Natural killer cell (primary cell): ENCODE measurements around the gene ATP6V0E1. TPM values are rescaled to one million over a fixed set of nuclear protein-coding genes. Genes with fewer than 3 reads are reported as not detected.
A peak's percentile ranks its signal among the peaks of the same experiment; 100 is the strongest.

Source experiments
- ATAC-seq, 3 donors: fragments of 150-1000 bp in 2 of 3; fragments of 200-7000 bp in 1 of 3; cut with Tn5 transposase; 1 replicate in 1 of 3; 2 replicates in 2 of 3; pipeline ENCODE4 v1.10.0; 2021; ENCODE audit warnings: mild to moderate bottlenecking in 2 of 3, moderate library complexity in 2 of 3
- DNase-seq, 2 donors: peaks; one replicate each; pipeline versions ENCODE4 v3.0.0 to v3.0.0-alpha.2; 2013 to 2021; ENCODE audit warnings: mixed read lengths in 1 of 2
- H3K27ac ChIP-seq: one replicate; pipeline ENCODE4 v1.5.1; 2013; ENCODE audit warnings: mild to moderate bottlenecking, low read length
- H3K27me3 ChIP-seq: one replicate; pipeline ENCODE4 v1.6.1; 2013; ENCODE audit warnings: low read length; ENCODE audit not compliant: control insufficient read depth, insufficient read depth
- H3K36me3 ChIP-seq: one replicate; pipeline ENCODE4 v1.6.1; 2013; ENCODE audit warnings: low read length; ENCODE audit not compliant: control insufficient read depth, insufficient read depth
- H3K4me1 ChIP-seq: one replicate; pipeline ENCODE4 v1.6.1; 2013; ENCODE audit warnings: low read length; ENCODE audit not compliant: control insufficient read depth, insufficient read depth
- H3K4me3 ChIP-seq: one replicate; pipeline ENCODE4 v1.5.1; 2013; ENCODE audit warnings: low read length
- H3K9me3 ChIP-seq: one replicate; pipeline ENCODE4 v1.6.1; 2013; ENCODE audit warnings: low read length; ENCODE audit not compliant: control insufficient read depth, insufficient read depth
- H3K27ac Mint-ChIP-seq, 2 donors: one replicate each; pipeline ENCODE4 v1.8.0; 2022; ENCODE audit warnings: mild to moderate bottlenecking in 2 of 2, mixed read lengths in 2 of 2, moderate library complexity in 1 of 2
- H3K27me3 Mint-ChIP-seq, 2 donors: one replicate each; pipeline ENCODE4 v1.8.0; 2022; ENCODE audit warnings: low read depth in 2 of 2, mixed read lengths in 2 of 2
- H3K36me3 Mint-ChIP-seq: one replicate; pipeline ENCODE4 v1.8.0; 2022; ENCODE audit warnings: mixed read lengths
- H3K4me1 Mint-ChIP-seq, 2 donors: one replicate each; pipeline ENCODE4 v1.8.0; 2022; ENCODE audit warnings: mixed read lengths in 2 of 2
- H3K4me3 Mint-ChIP-seq: one replicate; pipeline ENCODE4 v1.8.0; 2022; ENCODE audit warnings: mild to moderate bottlenecking, moderate library complexity, mixed read lengths
- H3K9me3 Mint-ChIP-seq, 2 donors: one replicate each; pipeline ENCODE4 v1.8.0; 2022; ENCODE audit warnings: mixed read lengths in 2 of 2
- CTCF ChIP-seq: fragments of 200-600 bp; IDR thresholded peaks from one replicate; pipeline ENCODE4 v1.8.0; 2022; ENCODE audit warnings: antibody characterized with exemption
- WGBS: methylation state at CpG from one replicate; pipeline ENCODE4 v1.1.7; 2013; ENCODE audit warnings: missing lambda C conversion rate; ENCODE audit not compliant: insufficient coverage; 5-methylcytosine and 5-hydroxymethylcytosine counted together
- intact Hi-C: fragments of 100-400 bp; cut with micrococcal nuclease; formaldehyde crosslinking; loops from one replicate; pipeline ENCODE4 v1.14.2; 2022
- total RNA-seq, 4 donors: library from RNA; stranded (reverse); fragments of 120-200 nt in 1 of 4; gene quantifications; one replicate each; pipeline versions ENCODE4 v1.2.3 to v1.2.4, GENCODE V29; 2013 to 2022

ATP6V0E1 gene
- total RNA-seq, 3 donors from 2014 or later (not counting 1 experiment from before 2014, with no cell fraction given): 101 to 141 (median 103) TPM

DNA sequence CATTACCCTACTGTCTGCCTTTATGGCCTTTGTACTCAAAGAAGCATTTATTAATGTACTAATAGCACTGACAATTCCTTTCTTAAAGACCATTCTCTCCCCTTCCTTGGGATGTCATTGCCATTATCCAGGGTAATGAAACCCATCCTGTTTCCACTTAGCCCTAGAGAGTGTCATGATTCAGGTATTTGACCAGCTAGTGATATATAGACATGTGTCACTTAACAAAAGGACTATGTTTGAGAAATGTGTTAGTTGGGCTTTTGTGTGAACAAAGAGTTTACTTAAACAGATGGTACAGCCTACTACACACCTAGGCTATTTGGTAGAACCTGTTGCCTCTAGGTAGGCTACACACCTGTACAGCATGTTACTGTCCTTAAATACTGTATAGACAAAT is 2.0 kb downstream of the ATP6V0E1 start:
- Histone ChIP-seq H3K9me3 (no peaks in the 10 kb centered on the region), H3K27me3 (no peaks in the 10 kb centered on the region), H3K4me3 (no peak overlapping the region), H3K36me3 (peaks cover 12% of the 10 kb centered on the region), H3K4me1 (peaks cover 22% of the 10 kb centered on the region), H3K27ac (no peak overlapping the region)
- peak overlapping the region; percentile 75 to 98 for H3K27ac Mint-ChIP-seq
- no peaks in the 10 kb centered on the region for H3K27me3 Mint-ChIP-seq
- H3K36me3 Mint-ChIP-seq: no peaks in the 10 kb centered on the region
- H3K9me3 Mint-ChIP-seq: no peaks in the 10 kb centered on the region
- peak overlapping the region; percentile 73 for H3K4me3 Mint-ChIP-seq
- no peak for TF ChIP-seq CTCF
- ATAC-seq: no peak
- peaks cover 29 to 31% of the 10 kb centered on the region in 2 donors for H3K4me1 Mint-ChIP-seq
- no peak for DNase-seq
- intact Hi-C loops: no loop called here

- DNase-seq: no peak
- Mint-ChIP-seq H3K27ac (no peak overlapping the region), H3K27me3 (no peaks in the 10 kb centered on the region), H3K4me1 (peaks cover 48 to 53% of the 10 kb centered on the region in 2 donors), H3K9me3 (no peaks in the 10 kb centered on the region), H3K4me3 (no peak overlapping the region), H3K36me3 (no peaks in the 10 kb centered on the region)
- Histone ChIP-seq H3K4me1 (peaks cover 20% of the 10 kb centered on the region), H3K36me3 (peaks cover 19% of the 10 kb centered on the region), H3K9me3 (no peaks in the 10 kb centered on the region), H3K27me3 (no peaks in the 10 kb centered on the region), H3K4me3 (no peak overlapping the region), H3K27ac (no peak overlapping the region)
- WGBS: 80% methylated on average over 1 of the region's 3 CpGs
- no peak for TF ChIP-seq CTCF
- intact Hi-C loops: no loop called here
- no peak for ATAC-seq
Observed at GRCh38 chr5:172988276-172988675, 4.7 kb downstream of the ATP6V0E1 start.

- intact Hi-C loops: no loop called here
- no peak overlapping the region for H3K27ac ChIP-seq
- H3K36me3 ChIP-seq: peaks cover 36% of the 10 kb centered on the region
- no peak overlapping the region for H3K27ac Mint-ChIP-seq
- no peak for ATAC-seq
- peaks cover 7% of the 10 kb centered on the region for H3K36me3 Mint-ChIP-seq
- no peak for DNase-seq
- no peak overlapping the region for H3K4me3 Mint-ChIP-seq
- peaks cover 37 to 41% of the 10 kb centered on the region in 2 donors for H3K4me1 Mint-ChIP-seq
- TF ChIP-seq CTCF: no peak
- no peaks in the 10 kb centered on the region for H3K9me3 Mint-ChIP-seq
- no peaks in the 10 kb centered on the region for H3K27me3 ChIP-seq
- H3K4me3 ChIP-seq: no peak overlapping the region
- H3K27me3 Mint-ChIP-seq: no peaks in the 10 kb centered on the region
- 96% methylated on average over 8 of the region's 8 CpGs for WGBS
- H3K9me3 ChIP-seq: no peaks in the 10 kb centered on the region
- peaks cover 6% of the 10 kb centered on the region for H3K4me1 ChIP-seq
Observed at GRCh38 chr5:172990776-172991175, 7.2 kb downstream of the ATP6V0E1 start.

DNA sequence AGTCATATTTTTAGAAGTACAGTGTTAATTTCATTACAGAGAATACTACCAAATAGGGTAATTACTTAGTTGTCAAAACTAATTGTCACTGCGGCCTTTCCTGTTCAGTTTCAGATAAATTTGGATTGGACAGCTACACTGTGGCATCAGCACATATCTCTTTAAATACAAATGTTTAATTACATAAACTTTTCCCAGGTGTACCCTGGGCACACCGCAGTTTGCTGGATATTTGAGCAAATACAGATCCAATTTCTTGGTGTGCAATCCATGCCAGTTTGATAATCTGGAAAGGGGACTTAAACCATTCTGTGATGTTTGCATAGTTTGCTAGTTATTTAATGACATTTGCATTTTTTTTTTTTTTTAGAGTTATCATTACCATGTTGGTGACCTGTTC is 10.8 kb downstream of the ATP6V0E1 start:
- no peaks in the 10 kb centered on the region for H3K27me3 ChIP-seq
- no peak for ATAC-seq
- Mint-ChIP-seq H3K27me3 (no peaks in the 10 kb centered on the region), H3K4me1 (peaks cover 28 to 31% of the 10 kb centered on the region in 2 donors), H3K9me3 (no peaks in the 10 kb centered on the region), H3K36me3 (peaks cover 7% of the 10 kb centered on the region), H3K4me3 (no peak overlapping the region), H3K27ac (peak overlapping the region; percentile 1 to 44)
- H3K27ac ChIP-seq: no peak overlapping the region
- intact Hi-C loops: no loop called here
- WGBS: 100% methylated on average over 2 of the region's 2 CpGs
- no peaks in the 10 kb centered on the region for H3K9me3 ChIP-seq
- peaks cover 37% of the 10 kb centered on the region for H3K36me3 ChIP-seq
- peaks cover 4% of the 10 kb centered on the region for H3K4me1 ChIP-seq
- no peak for DNase-seq
- no peak overlapping the region for H3K4me3 ChIP-seq
- no peak for TF ChIP-seq CTCF
